ENCODE measurements around the gene CD300LF. TPM values are rescaled to one million over a fixed set of nuclear protein-coding genes. Genes with fewer than 3 reads are reported as not detected.

CD300LF gene
- total RNA-seq, 1 experiment from 2014 or later, result not detected

- Histone ChIP-seq H3K4me2 (ENCODE audit: insufficient read depth, insufficient read length, low read length) (no peak overlapping the region), H3K4ac (ENCODE audit: low read depth, low read length) (no peak overlapping the region), H3K9me3 (ENCODE audit: control insufficient read depth, low read depth, low read length) (no peaks in the 10 kb centered on the region), H3K23me2 (ENCODE audit: insufficient read length, low read depth, low read length, poor library complexity, severe bottlenecking) (no peaks in the 10 kb centered on the region), H3K79me2 (ENCODE audit: insufficient read depth, low read length) (no peaks in the 10 kb centered on the region), H3K4me1 (ENCODE audit: insufficient read depth, low read length) (no peaks in the 10 kb centered on the region), H3K18ac (ENCODE audit: insufficient read length, low read depth, low read length) (no peak overlapping the region), H3K27ac (ENCODE audit: insufficient read length, low read depth, low read length) (no peak overlapping the region), H4K8ac (replicated peaks; ENCODE audit: insufficient read length, low read depth, low read length) (no peak overlapping the region), H2BK15ac (ENCODE audit: low read depth, low read length) (no peak overlapping the region), H2BK5ac (ENCODE audit: insufficient read length, low read length) (no peak overlapping the region), H2AK5ac (ENCODE audit: insufficient read length, low read length) (no peak overlapping the region), H2BK20ac (ENCODE audit: low read depth, low read length, poor library complexity, severe bottlenecking) (no peak overlapping the region), H3K56ac (ENCODE audit: insufficient read length, low read depth, low read length) (no peak overlapping the region), H2BK12ac (ENCODE audit: insufficient read length, low read depth, low read length) (no peak overlapping the region), H3K9ac (ENCODE audit: extremely low read depth, insufficient read length, low read length) (no peak overlapping the region), H3K23ac (ENCODE audit: insufficient read length, low read depth, low read length) (no peak overlapping the region), H2AFZ (ENCODE audit: low read length) (no peak overlapping the region), H3K27me3 (ENCODE audit: insufficient read depth, low read length) (no peaks in the 10 kb centered on the region; the same call in 1 of the 2 replicates), H3K14ac (ENCODE audit: insufficient read depth, low read length) (no peak overlapping the region), H4K5ac (ENCODE audit: insufficient read length, low read depth, low read length) (no peak overlapping the region), H4K91ac (ENCODE audit: insufficient read length, low read depth, low read length) (no peak overlapping the region), H2BK120ac (ENCODE audit: low read depth, low read length, poor library complexity, severe bottlenecking) (no peak overlapping the region), H4K20me1 (ENCODE audit: control insufficient read depth, insufficient read depth, insufficient read length) (no peaks in the 10 kb centered on the region), H3K79me1 (ENCODE audit: insufficient read depth, low read depth, low read length, poor library complexity, severe bottlenecking) (no peaks in the 10 kb centered on the region), H3T11ph (ENCODE audit: low read length) (no peak overlapping the region)
- Mint-ChIP-seq H3K4me3 (no peak overlapping the region), H3K36me3 (ENCODE audit: insufficient read depth in 1 of 3, low read depth in 3 of 3) (no peaks in the 10 kb centered on the region), H3K9me3 (no peaks in the 10 kb centered on the region), H3K27me3 (ENCODE audit: low read depth) (peaks cover 12% of the 10 kb centered on the region), H3K27ac (no peak overlapping the region), H3K4me1 (peaks cover 0 to 3% of the 10 kb centered on the region in 2 experiments; a peak in 1 of 4 replicates)
- TF ChIP-seq CTCF (conservative IDR thresholded peaks at IDR 0.05), result no peak
- DNase-seq, result no peak
- no CpG with 5 or more reads among the region's 15 CpGs for WGBS (ENCODE audit: extremely low coverage, insufficient read length, low lambda C conversion rate)
Measured at GRCh38 chr17:74729866-74730265, 17.1 kb upstream of the CD300LF start.
